Fibroblast of mammary gland (primary cell): ENCODE measurements around the gene HOXA4.

Experiments
- DNase-seq: peaks from one replicate; pipeline ENCODE4 v3.0.0-alpha.2; 2010; ENCODE audit warnings: low read depth
- H3K4me3 ChIP-seq: 2 replicates; pipeline ENCODE4 v1.5.1; 2011; ENCODE audit warnings: low read depth, mild to moderate bottlenecking, low read length, moderate library complexity; ENCODE audit not compliant: control insufficient read depth
- CTCF ChIP-seq: conservative IDR thresholded peaks from 2 replicates; pipeline ENCODE4 v1.5.1; 2011; ENCODE audit warnings: low read depth, low read length, inconsistent platforms; ENCODE audit not compliant: control insufficient read depth, insufficient read depth

Gene HOXA4

DNA sequence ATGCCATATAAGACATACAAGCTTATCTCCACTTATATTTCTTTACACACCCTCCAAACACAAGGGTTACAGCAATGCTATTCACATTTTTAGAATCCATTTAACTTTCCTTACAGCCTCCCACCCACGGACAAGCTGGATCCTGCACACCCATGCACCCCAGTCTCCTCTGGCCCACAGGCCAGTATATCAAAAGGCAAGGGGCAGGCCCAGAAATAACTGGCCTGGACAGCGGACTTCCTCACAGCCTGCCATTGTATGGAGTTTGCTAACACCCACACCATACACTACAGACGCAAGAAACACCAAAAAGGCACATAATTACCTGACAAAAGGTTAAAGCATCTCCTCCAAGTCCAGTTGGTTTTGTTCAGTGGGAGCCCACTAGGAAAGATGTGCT, 12.0 kb downstream of the HOXA4 start:
- DNase-seq = no peak
- H3K4me3 ChIP-seq = no peak overlapping the region
- TF ChIP-seq CTCF = no peak

GRCh38 chr7:27117887-27118491, 12.6 kb downstream of the HOXA4 start:
- H3K4me3 ChIP-seq = peak overlapping the region; percentile 6
- TF ChIP-seq CTCF = no peak
- DNase-seq = peak; percentile 60

DNA sequence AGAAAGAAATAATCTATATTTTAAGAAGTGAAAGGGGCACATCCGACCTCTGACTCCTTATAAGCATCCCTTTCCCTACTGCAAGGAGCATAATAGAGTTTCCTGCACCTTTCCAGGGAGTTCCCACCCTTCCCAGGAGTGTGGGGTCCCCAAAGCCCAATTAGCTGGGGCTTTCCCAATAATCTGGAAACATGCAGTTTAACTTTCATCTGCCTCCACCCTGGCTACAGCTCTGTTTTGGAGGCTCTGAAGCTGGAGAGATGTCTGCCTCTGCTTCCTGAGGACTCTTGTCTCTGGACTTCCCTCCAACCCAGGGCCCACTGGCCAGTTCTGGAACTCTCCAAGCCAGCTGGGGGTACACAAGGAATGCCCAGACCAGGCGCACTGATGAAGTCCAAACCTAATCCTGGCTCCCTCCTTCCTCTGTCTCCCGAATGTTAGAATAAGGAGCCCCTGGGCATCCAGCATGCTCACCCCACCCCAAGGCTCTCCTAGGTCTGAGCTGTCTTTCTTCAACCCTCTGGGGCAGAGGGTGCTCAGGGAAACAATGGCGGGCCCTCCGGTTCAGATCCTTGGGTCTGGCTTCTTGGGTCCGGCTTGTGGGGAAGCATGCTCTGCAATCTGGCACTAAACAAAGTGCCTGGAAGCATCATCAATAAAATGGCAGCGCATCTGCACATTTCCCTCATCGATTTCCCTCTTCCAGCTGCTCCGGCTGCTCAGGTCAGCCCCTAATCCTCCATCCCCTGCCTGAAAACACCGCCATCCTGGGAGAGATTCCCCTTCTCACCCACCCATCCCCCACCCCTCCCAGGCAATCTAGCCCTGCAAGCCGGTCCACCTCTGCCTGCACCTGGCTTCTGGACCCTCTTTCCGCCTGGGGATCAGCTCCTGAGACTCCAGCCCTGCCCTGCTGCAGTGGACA, 13.3 kb downstream of the HOXA4 start:
- DNase-seq = no peak
- TF ChIP-seq CTCF = no peak
- no peak overlapping the region for H3K4me3 ChIP-seq

DNA sequence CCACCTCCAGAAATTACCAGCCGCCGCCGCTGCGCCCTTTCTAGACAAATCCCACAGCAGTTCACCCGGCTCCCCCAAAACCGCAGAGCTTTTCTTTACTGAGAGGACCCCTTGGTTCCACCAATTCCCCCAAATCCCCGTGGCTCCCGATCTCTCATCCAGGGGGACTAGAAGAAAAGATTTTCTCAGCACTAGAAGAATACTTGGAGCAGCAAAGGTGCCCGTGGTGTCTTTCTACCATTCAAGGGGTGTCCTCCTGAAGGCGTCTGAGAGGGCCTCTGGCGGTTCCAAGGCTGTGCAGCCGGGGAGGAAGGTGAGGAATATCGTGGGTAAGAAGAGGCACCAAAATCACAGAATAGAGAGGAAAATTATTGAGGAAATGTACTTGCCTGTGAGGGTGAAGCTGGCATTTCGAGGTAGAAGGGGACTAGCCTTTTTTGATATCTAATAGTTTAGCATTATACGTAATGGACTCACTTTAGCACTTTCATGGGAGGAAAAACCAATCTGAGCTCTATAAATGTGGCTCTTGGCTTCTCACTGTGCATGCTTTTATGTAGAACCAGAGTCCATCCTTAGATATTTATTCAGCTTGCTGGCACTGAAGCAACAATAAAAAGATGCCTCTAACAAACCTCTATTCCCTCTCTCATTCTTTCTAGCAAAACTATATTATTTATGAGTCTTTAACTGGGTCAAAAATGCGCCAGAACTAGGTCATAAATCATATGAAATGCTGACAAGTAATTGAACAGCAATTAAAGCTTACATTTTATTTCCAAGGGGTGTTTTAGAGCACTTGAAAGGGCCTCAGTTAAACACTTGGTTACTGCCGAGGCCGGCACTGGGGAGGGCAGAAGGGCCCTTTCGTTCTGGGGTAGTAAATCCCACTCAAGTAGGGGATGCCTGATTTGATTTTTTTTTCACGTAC, 14.3 kb downstream of the HOXA4 start:
- H3K4me3 ChIP-seq = peak overlapping the region; percentile 46

DNA sequence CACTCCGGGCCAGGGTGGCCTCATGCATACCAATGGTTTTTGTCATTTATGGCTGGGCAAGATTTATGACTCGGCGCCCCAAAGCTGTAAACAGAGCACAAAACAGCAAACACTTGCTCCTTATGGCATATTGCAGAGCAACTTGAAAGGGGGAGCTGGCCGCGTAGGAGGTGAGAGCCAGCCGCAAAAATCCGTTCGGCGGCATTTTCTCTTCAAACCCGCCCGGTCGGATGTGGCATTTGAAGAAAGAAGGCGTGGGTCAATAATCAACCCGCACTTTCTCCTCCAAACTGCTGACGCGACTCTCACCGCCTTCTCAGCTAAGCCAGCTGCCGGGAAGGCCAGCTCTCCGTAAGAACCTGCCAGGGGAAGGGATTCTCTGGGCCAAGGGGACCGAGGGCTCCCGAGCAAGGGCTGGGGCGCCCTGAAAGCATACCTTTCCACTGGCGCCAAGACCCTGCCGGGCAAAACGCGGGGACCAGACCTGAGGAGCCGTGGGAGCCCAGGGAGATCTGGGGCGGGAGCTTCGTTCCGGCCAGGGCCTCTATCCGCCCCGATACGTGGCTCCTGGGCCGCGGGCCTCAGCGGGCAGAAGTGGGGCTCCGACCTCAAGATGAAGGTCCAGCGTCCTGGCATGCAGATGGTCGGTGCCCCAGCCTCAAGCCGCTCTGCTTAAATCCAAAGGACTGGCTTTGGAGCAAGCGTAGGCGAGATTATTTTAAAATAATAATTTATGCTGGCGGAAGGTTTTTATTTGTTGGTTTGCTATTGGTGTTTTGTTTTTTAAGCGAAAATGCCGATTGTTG, 15.1 kb downstream of the HOXA4 start:
- peak; percentile 74 for DNase-seq
- TF ChIP-seq CTCF = no peak
- peak overlapping the region; percentile 46 for H3K4me3 ChIP-seq

More for the DNA sequence above, 14.3 kb downstream of the HOXA4 start:
- TF ChIP-seq CTCF = no peak
- DNase-seq = no peak

DNA sequence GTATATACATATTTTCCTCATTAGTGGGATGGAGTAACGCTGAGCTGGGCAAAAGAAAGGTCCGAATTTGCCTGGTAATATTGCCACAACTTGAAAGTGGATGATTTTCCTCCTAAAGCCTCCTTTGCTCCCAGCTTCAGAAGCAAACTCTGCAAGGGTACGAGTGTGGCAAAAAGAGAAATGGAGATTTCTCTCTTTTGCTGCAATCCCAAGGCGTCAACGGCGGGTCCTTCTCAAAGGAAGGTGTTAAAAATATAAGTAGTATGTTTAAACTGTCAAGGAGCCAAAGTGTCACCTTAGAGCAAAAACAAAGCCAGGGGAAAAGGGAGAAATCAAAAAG, 15.7 kb downstream of the HOXA4 start:
- H3K4me3 ChIP-seq = peak overlapping the region; percentile 46
- no peak for DNase-seq
- TF ChIP-seq CTCF = no peak
